ENCODE results near the gene FXYD7.

The FXYD7 gene

DNA sequence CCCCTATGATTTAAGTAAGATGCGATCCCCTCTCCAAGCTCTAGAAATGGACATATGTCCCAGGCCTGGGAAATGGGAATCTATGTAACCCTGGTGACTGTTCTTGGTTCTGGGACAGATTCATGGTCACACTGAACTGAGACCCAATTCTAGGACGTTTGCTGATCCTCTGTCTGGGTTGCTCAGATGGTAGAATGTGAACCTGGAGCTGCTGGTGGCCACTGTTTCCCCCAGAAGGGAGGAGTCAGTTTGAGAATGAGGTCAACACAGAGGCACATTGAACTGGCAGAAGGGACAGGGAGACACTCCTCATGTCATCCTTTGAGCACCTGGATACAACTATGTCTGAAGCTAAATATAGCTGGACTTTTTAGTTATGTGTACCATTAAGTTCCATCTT, 56.4 kb downstream of the FXYD7 start:
- FAIRE-seq (no peak), DNase-seq (ENCODE audit: insufficient read length, low spot score) (no peak)
- TF ChIP-seq, protein P1, sequence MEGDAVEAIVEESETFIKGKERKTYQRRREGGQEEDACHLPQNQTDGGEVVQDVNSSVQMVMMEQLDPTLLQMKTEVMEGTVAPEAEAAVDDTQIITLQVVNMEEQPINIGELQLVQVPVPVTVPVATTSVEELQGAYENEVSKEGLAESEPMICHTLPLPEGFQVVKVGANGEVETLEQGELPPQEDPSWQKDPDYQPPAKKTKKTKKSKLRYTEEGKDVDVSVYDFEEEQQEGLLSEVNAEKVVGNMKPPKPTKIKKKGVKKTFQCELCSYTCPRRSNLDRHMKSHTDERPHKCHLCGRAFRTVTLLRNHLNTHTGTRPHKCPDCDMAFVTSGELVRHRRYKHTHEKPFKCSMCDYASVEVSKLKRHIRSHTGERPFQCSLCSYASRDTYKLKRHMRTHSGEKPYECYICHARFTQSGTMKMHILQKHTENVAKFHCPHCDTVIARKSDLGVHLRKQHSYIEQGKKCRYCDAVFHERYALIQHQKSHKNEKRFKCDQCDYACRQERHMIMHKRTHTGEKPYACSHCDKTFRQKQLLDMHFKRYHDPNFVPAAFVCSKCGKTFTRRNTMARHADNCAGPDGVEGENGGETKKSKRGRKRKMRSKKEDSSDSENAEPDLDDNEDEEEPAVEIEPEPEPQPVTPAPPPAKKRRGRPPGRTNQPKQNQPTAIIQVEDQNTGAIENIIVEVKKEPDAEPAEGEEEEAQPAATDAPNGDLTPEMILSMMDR (IDR thresholded peaks at IDR 0.05; ENCODE audit: insufficient read depth, missing control alignments) = no peak

DNA sequence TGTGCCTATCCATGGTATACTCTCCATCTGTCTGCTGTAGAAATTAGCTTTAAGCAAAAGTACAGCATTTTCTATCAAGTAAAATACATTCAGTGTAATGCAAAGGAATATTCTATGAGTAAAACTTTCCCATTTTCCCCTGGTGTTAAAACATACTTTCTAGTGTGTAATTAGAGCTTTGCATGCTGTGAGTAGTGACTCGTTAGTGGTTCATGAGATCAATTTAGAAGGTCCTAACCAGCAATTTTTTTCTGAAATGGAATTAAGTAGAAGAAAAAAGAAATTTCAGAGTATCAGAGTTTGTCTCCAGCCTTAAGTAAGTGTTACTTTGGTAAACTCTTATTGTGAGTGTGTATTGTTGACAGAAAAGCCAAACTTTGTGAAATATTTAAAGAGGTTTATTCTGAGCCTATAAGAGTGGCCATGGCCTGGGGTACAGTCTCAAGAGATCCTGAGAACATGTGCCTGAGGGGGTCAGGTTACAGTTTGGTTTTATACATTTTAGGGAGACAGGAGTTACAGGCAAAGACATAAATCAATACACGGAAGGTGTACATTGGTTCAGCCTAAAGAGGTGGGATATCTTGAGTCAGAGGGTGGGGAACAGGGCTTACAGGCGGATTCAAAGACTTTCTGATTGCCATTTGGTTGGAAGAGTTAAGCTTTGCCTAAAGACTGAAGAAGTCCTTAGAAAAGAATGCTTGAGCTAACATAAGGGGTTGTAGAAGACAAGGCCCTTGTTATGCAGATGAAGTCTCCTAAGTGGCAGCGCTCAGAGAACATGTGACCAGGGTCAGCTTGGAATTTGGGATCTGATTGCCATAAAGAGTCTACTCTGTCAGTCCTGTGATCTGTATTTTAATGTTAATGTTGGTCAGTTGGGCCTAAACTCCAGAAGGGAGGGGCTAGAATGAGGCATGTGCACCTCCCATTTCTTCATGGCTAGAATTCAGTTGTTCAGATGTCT, 60.0 kb downstream of the FXYD7 start:
- FAIRE-seq = no peak
- TF ChIP-seq, protein P1 (IDR thresholded peaks at IDR 0.05; ENCODE audit: insufficient read depth, missing control alignments) = no peak
- no peak for DNase-seq (ENCODE audit: insufficient read length, low spot score)

Data from D721Med (cell line).